GM12878 (cell line): ENCODE measurements around the gene TMEM39B. TPM values are rescaled to one million over a fixed set of nuclear protein-coding genes. Genes with fewer than 3 reads are reported as not detected.

Experiments
- ATAC-seq: fragments of 200-7000 bp; cut with Tn5 transposase; 3 replicates; pipeline ENCODE4 v1.9.1; 2020; ENCODE audit warnings: mild to moderate bottlenecking, moderate library complexity
- BruUV-seq: library from RNA; stranded (reverse); fragments of 400-500 nt; replicated peaks from 2 replicates; lab custom pipeline; 2021; lab: Mats Ljungman, UMichigan
- CTCF ChIA-PET: fragments of 300-600 bp; sonication (Branson Sonifier 250); formaldehyde crosslinking; extraction: SDS; loops from one replicate; lab custom pipeline; 2021; ENCODE audit warnings: inconsistent platforms; lab: Yijun Ruan, JAX
- POLR2A ChIA-PET: fragments of 350-600 bp; formaldehyde crosslinking; extraction: SDS; loops from one replicate; lab custom pipeline; 2021; ENCODE audit warnings: inconsistent platforms; lab: Charles Lee
- RAD21 ChIA-PET: fragments of 300-600 bp; sonication (Branson Sonifier 250); formaldehyde crosslinking; loops from one replicate; lab custom pipeline; 2023; ENCODE audit warnings: antibody characterized with exemption; ENCODE audit not compliant: unreplicated experiment; lab: Charles Lee
- SMC1A ChIA-PET: fragments of 300-600 bp; sonication (Branson Sonifier 250); formaldehyde crosslinking; loops from one replicate; lab custom pipeline; 2023; ENCODE audit not compliant: unreplicated experiment, uncharacterized antibody; lab: Charles Lee
- DNase-seq: peaks from one replicate; pipeline ENCODE4 v3.0.0-alpha.2; 2011; ENCODE audit warnings: low read depth, low spot score
- FAIRE-seq: peaks from 3 replicates; lab custom pipeline; 2011; peaks lifted over from hg19 to GRCh38; lab: Jason Lieb, UNC
- H2AFZ ChIP-seq: 2 replicates; pipeline ENCODE4 v1.6.0; 2011; ENCODE audit warnings: low read depth, low read length, control low read depth; ENCODE audit not compliant: control insufficient read depth
- H3K27ac ChIP-seq: 2 replicates; pipeline ENCODE4 v1.5.1; 2011; ENCODE audit warnings: control low read depth; ENCODE audit not compliant: control insufficient read depth, insufficient read depth
- H3K27me3 ChIP-seq, 2 experiments: replicated peaks in 1 of 2; 2 replicates each; pipeline versions ENCODE4 v1.6.0 to v1.6.1; 2011; ENCODE audit warnings: low read length in 1 of 2; ENCODE audit not compliant: control insufficient read depth in 2 of 2, insufficient read depth in 2 of 2
- H3K36me3 ChIP-seq, 2 experiments: 2 replicates each; pipeline ENCODE4 v1.5.1; 2011; ENCODE audit warnings: low read length in 1 of 2; ENCODE audit not compliant: control insufficient read depth in 2 of 2, insufficient read depth in 2 of 2
- H3K4me1 ChIP-seq: 2 replicates; pipeline ENCODE4 v1.6.1; 2011; ENCODE audit warnings: mild to moderate bottlenecking, low read length, moderate library complexity, mixed read lengths; ENCODE audit not compliant: control insufficient read depth, insufficient read depth
- H3K4me2 ChIP-seq: 2 replicates; pipeline ENCODE4 v1.6.0; 2011; ENCODE audit warnings: control low read depth; ENCODE audit not compliant: control insufficient read depth, insufficient read depth
- H3K4me3 ChIP-seq: fragments of 200-600 bp; sonication (generic); 2 replicates; pipeline ENCODE4 v1.5.1; 2016
- H3K79me2 ChIP-seq: 2 replicates; pipeline ENCODE4 v1.6.0; 2011; ENCODE audit warnings: low read length; ENCODE audit not compliant: control insufficient read depth, insufficient read depth
- H3K9ac ChIP-seq: 2 replicates; pipeline ENCODE4 v1.8.0; 2011; ENCODE audit warnings: low read length, control low read depth, mixed read lengths; ENCODE audit not compliant: control insufficient read depth, insufficient read depth
- H3K9me3 ChIP-seq: replicated peaks from 3 replicates; pipeline ENCODE4 v1.5.1; 2011; ENCODE audit warnings: mild to moderate bottlenecking, low read length; ENCODE audit not compliant: control insufficient read depth, insufficient read depth
- H4K20me1 ChIP-seq: 2 replicates; pipeline ENCODE4 v1.6.0; 2011; ENCODE audit not compliant: control insufficient read depth, insufficient read depth
- HDAC6 ChIP-seq: fragments of 200-600 bp; sonication (generic); IDR thresholded peaks from one replicate; pipeline ENCODE4 v1.8.0; 2017; ENCODE audit warnings: antibody characterized with exemption; ENCODE audit not compliant: unreplicated experiment
- IRF4 ChIP-seq: IDR thresholded peaks from 2 replicates; pipeline ENCODE4 v1.6.1; 2011; ENCODE audit warnings: low read depth, low read length
- NRF1 ChIP-seq: conservative IDR thresholded peaks from 2 replicates; pipeline ENCODE4 v1.6.1; 2011; ENCODE audit warnings: mild to moderate bottlenecking, low read depth, low read length, improper control_type of control experiment
- SMARCA5 ChIP-seq: fragments of 450-650 bp; IDR thresholded peaks from 2 replicates; pipeline ENCODE4 v1.6.1; 2017; ENCODE audit warnings: mild to moderate bottlenecking
- SRF ChIP-seq, 2 experiments: IDR thresholded peaks; 2 replicates each; pipeline ENCODE4 v1.6.1; 2011; ENCODE audit warnings: low read depth in 2 of 2, low read length in 2 of 2, mild to moderate bottlenecking in 1 of 2, moderate library complexity in 1 of 2
- TCF12 ChIP-seq: IDR thresholded peaks from 2 replicates; pipeline ENCODE4 v1.6.1; 2011; ENCODE audit warnings: low read depth, mild to moderate bottlenecking, low read length
- YY1 ChIP-seq: IDR thresholded peaks from 2 replicates; pipeline ENCODE4 v1.6.1; 2011; ENCODE audit warnings: low read depth, mild to moderate bottlenecking, low read length
- WGBS: methylation state at CpG from one replicate; pipeline ENCODE4 v1.1.6; 2016; ENCODE audit warnings: low lambda C conversion rate; ENCODE audit not compliant: insufficient replicate concordance, insufficient coverage; ENCODE audit errors: missing lambda C conversion rate; 5-methylcytosine and 5-hydroxymethylcytosine counted together
- in situ Hi-C: fragments of 300-500 bp; cut with MboI; formaldehyde crosslinking; loops from 9 replicates; pipeline ENCODE4 v1.14.3; 2018; ENCODE audit warnings: mixed read lengths
- intact Hi-C: fragments of 100-400 bp; cut with micrococcal nuclease; formaldehyde crosslinking; loops from one replicate; pipeline ENCODE4 v1.14.2; 2022; ENCODE audit not compliant: unreplicated experiment
- polyA plus RNA-seq, 11 experiments: library from polyadenylated mRNA; depleted of rRNA in 4 of 11; unstranded in 6 of 11; stranded (reverse) in 5 of 11; fragments of >200 nt; fragmentation: Nextera tagmentation in 4 of 11; fragmentation: Illumina TruSeq in 1 of 11; extraction: Ambion mirVana in 4 of 11; extraction: Trizol in 1 of 11; gene quantifications; 1 replicate in 1 of 11; 2 replicates in 10 of 11; pipeline versions ENCODE4 v1.2.1 to v1.2.3, GENCODE V29; 2011 to 2016; ENCODE audit warnings: inconsistent platforms in 2 of 11, missing spikeins in 2 of 11, low read depth in 1 of 11
- total RNA-seq, 4 experiments: library from RNA; depleted of rRNA in 3 of 4; stranded (reverse); fragments of >200 nt in 3 of 4; fragmentation: Illumina TruSeq in 1 of 4; extraction: Trizol in 1 of 4; gene quantifications; 2 replicates each; pipeline versions ENCODE4 v1.2.1 to v1.2.3, GENCODE V29; 2013 to 2021
- TF ChIP-seq, protein P1 (sequence below): IDR thresholded peaks from 2 replicates; pipeline ENCODE4 v1.6.1; 2012; ENCODE audit warnings: improper control_type of control experiment, low read depth, low read length; ENCODE audit not compliant: insufficient replicate concordance
- TF ChIP-seq, protein P2 (sequence below): fragments of 450-650 bp; IDR thresholded peaks from 2 replicates; pipeline ENCODE4 v1.6.1; 2017; ENCODE audit warnings: mild to moderate bottlenecking, moderate library complexity

Gene TMEM39B
- total and polyA plus RNA-seq, 10 of the 15 experiments (the other 5 are each of a cell fraction or from before 2014, with no cell fraction given), result 2.3 to 27.2 (median 12.3) TPM

DNA sequence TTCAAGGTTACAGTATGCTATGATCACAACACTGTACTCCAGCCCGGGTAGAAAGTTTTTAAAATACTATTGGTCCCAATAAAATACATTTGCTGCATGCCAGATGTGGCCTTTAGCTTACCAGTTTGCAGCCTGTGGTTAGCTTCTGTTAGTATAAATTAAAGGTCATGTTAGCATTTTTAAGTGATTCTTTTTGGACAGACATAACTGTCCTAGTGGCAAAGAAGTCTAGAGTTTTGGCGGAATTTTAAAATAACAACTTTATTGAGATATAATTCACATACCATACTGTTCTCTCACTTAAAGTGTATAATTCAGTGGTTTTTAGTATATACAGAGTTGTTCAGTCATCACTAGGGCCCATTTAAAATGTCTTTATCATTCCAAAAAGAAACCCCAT lies 24.3 kb upstream of the TMEM39B start (continued):
- TF ChIP-seq, protein P1, sequence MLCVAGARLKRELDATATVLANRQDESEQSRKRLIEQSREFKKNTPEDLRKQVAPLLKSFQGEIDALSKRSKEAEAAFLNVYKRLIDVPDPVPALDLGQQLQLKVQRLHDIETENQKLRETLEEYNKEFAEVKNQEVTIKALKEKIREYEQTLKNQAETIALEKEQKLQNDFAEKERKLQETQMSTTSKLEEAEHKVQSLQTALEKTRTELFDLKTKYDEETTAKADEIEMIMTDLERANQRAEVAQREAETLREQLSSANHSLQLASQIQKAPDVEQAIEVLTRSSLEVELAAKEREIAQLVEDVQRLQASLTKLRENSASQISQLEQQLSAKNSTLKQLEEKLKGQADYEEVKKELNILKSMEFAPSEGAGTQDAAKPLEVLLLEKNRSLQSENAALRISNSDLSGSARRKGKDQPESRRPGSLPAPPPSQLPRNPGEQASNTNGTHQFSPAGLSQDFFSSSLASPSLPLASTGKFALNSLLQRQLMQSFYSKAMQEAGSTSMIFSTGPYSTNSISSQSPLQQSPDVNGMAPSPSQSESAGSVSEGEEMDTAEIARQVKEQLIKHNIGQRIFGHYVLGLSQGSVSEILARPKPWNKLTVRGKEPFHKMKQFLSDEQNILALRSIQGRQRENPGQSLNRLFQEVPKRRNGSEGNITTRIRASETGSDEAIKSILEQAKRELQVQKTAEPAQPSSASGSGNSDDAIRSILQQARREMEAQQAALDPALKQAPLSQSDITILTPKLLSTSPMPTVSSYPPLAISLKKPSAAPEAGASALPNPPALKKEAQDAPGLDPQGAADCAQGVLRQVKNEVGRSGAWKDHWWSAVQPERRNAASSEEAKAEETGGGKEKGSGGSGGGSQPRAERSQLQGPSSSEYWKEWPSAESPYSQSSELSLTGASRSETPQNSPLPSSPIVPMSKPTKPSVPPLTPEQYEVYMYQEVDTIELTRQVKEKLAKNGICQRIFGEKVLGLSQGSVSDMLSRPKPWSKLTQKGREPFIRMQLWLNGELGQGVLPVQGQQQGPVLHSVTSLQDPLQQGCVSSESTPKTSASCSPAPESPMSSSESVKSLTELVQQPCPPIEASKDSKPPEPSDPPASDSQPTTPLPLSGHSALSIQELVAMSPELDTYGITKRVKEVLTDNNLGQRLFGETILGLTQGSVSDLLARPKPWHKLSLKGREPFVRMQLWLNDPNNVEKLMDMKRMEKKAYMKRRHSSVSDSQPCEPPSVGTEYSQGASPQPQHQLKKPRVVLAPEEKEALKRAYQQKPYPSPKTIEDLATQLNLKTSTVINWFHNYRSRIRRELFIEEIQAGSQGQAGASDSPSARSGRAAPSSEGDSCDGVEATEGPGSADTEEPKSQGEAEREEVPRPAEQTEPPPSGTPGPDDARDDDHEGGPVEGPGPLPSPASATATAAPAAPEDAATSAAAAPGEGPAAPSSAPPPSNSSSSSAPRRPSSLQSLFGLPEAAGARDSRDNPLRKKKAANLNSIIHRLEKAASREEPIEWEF, result no peak
- TF ChIP-seq, all 136 proteins: peak for 0

DNA sequence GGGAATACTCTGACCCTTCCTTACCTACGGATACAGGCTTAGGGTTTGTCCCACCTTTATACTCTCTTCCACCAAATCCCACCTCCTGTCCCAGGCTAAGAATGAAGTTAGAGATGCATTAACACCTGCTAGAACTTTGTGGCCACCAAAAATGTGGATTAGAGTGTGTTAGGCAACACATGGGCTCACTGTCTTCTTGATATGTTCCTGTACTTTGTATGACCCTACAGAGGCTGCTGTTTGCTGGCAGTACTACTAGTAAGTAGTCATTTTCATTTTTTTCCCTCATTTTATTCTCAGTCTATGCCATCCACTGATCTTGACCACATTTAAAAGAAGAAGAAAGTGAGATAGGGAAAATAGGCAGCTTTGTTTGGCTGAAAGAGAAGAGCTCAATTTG lies 21.0 kb upstream of the TMEM39B start:
- no peak for FAIRE-seq
- no peaks in the 10 kb centered on the region; the same call in 1 of the 2 replicates for H3K79me2 ChIP-seq
- ChIA-PET SMC1A (interaction anchor here (1.0 to 1.3 kb wide), 3 partner anchors 11 to 236 kb away, joined by 3 read pairs; partner anchors contain the start of gene SPOCD1), CTCF (interaction anchor here (0.9 kb wide), 1 partner anchor 8 kb away, joined by 3 read pairs; no protein-coding TSS in a partner anchor), POLR2A (interaction anchor here (0.9 to 1.3 kb wide), 2 partner anchors 59 to 99 kb away, joined by 3 read pairs; no protein-coding TSS in a partner anchor), RAD21 (no interaction called here)
- H3K27me3 ChIP-seq, result no peaks in the 10 kb centered on the region
- in situ Hi-C loops, result no loop called here
- H4K20me1 ChIP-seq, result no peaks in the 10 kb centered on the region
- TF ChIP-seq SMARCA5, result no peak
- TF ChIP-seq YY1, result no peak
- TF ChIP-seq TCF12, result no peak
- TF ChIP-seq SRF (IDR thresholded peaks at IDR 0.05; ENCODE audit: low read depth in 2 of 2, low read length in 2 of 2), result no peak
- no peak for TF ChIP-seq HDAC6
- TF ChIP-seq, protein P2, sequence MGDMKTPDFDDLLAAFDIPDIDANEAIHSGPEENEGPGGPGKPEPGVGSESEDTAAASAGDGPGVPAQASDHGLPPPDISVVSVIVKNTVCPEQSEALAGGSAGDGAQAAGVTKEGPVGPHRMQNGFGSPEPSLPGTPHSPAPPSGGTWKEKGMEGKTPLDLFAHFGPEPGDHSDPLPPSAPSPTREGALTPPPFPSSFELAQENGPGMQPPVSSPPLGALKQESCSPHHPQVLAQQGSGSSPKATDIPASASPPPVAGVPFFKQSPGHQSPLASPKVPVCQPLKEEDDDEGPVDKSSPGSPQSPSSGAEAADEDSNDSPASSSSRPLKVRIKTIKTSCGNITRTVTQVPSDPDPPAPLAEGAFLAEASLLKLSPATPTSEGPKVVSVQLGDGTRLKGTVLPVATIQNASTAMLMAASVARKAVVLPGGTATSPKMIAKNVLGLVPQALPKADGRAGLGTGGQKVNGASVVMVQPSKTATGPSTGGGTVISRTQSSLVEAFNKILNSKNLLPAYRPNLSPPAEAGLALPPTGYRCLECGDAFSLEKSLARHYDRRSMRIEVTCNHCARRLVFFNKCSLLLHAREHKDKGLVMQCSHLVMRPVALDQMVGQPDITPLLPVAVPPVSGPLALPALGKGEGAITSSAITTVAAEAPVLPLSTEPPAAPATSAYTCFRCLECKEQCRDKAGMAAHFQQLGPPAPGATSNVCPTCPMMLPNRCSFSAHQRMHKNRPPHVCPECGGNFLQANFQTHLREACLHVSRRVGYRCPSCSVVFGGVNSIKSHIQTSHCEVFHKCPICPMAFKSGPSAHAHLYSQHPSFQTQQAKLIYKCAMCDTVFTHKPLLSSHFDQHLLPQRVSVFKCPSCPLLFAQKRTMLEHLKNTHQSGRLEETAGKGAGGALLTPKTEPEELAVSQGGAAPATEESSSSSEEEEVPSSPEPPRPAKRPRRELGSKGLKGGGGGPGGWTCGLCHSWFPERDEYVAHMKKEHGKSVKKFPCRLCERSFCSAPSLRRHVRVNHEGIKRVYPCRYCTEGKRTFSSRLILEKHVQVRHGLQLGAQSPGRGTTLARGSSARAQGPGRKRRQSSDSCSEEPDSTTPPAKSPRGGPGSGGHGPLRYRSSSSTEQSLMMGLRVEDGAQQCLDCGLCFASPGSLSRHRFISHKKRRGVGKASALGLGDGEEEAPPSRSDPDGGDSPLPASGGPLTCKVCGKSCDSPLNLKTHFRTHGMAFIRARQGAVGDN, result no peak
- TF ChIP-seq IRF4, result no peak
- TF ChIP-seq NRF1, result no peak
- no peaks in the 10 kb centered on the region for H3K9me3 ChIP-seq
- no peak overlapping the region for H3K9ac ChIP-seq
- peaks cover 19 to 35% of the 10 kb centered on the region in 2 experiments for H3K36me3 ChIP-seq
- no peak for ATAC-seq
- intact Hi-C loops, result no loop called here
- no peak for DNase-seq
- 100% methylated on average over 1 of the region's 1 CpG for WGBS
- no TSS peak for BruUV-seq
- H3K4me1 ChIP-seq, result no peaks in the 10 kb centered on the region
- no peak overlapping the region for H3K27ac ChIP-seq
- no peak overlapping the region for H3K4me2 ChIP-seq
- no peak overlapping the region for H2AFZ ChIP-seq
- no peak overlapping the region for H3K4me3 ChIP-seq
